ENCODE results near the gene WNK2.
"Not testable (repeated sequence)": the region's sequence is repeated elsewhere in the genome, so short reads cannot be mapped to it uniquely, and the experiment has no call there.

WNK2 gene

GRCh38 chr9:93240891-93241334, 57.0 kb downstream of the WNK2 start:
- no peak for DNase-seq

- DNase-seq = no peak
Observed at GRCh38 chr9:93243112-93243511, 59.2 kb downstream of the WNK2 start.

DNA sequence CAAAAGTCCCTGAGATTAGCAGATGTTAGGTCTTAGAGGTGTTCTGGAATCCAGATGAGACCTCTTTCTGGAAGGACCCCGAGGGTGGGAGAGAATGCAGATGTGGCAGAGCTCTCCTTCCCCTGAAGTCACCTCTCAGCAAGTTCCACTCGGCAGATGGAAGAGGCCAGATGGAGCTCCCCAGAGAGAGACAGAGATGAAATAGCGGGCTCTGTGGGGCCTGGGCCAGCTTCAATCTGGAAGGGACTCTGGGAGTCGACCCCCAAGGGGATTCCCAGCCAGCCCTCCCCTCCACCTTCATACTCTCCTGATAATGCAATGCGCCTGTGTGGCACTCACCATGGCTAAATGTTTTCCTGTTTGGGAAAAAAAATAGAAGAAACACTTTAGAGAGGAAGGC, 60.2 kb downstream of the WNK2 start:
- no peak for DNase-seq

DNA sequence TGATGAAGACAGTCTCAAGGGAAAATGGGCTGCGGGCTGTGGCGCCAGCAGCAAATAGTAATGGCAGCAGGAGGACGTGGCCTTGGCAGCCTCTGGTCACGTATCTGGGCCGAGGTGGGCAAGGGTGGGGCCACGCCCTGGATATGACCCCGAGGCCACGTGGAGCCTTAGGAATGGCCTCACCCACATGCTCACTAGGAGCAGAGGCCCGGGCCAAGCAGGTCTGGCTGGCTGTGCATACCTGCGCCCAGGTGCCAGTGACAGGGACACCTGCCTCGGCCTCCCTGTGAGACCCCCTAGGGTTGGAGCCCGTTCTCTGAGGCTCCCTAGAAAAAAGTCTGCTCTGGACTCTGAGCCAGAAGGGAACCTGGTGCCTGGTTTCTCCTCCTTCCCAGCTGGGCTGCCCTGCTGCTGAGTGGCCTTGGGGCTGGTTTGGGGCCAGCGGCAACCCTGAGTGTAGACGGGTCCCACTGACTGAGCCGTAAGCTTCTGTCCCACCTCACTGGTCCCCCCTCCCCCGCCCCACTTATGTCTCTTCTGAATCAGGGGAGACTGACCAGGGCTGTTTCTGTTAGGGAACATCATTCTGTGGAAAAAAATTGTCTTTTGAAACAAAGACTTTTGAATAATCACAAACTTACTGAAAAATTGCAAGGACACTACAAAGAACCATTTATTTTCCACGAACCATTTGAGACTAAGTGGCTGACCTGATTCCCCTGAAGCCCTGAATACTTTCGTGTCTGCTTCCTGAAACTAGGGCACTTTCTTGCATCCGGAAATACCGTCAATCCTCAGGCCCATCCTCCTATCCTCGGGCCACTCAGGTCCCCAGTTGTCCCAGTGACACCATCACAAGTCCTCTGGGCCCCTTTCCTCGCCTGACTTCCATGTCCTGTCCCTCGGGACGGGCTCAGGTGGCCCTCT, 60.8 kb downstream of the WNK2 start:
- DNase-seq = no peak

DNA sequence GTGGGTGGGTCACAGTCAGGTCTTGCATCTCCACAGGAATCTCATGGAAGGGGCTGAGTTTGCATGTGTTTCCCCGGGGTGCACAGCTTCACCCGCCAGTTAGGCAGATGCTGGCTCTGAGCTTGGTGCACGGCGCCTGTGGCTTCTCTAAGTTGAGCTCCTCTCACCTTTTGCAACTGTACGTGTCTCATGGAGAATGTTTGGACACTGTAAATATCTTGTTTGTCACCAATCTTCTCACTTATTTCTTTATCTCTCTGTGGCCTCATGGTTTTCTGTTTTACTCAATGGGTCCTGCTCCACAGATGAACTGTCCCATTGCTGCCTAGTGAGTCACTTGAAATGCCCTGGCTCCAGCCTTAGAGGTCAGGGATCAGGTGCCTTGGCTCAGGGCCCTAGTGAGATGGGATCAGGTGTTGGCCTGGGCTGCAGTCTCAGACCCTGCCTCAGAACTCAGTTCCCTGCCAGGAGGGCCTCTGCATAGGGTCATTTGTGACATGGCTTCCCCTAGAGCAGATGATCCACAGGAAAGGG, 61.6 kb downstream of the WNK2 start:
- DNase-seq = no peak

DNA sequence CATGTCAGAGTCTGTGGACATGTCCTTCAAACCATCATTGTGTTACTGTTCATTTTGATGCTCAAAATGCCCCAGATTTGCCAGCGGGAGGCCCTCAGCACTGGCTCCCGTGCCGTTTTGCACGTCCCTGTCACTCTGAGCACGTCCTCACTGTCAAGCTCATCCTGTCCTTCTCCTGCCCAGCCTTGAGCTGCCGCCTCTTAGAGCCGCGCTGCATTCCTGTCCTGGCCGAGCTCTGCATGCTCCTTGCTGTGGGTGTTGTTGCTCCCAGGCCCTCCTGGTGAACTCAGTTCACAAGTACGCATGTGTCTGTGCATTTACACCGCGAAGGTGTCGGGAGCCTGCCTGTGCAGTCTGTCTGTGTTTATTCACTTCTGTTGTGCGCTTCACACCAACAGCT, 62.2 kb downstream of the WNK2 start:
- DNase-seq = no peak

DNA sequence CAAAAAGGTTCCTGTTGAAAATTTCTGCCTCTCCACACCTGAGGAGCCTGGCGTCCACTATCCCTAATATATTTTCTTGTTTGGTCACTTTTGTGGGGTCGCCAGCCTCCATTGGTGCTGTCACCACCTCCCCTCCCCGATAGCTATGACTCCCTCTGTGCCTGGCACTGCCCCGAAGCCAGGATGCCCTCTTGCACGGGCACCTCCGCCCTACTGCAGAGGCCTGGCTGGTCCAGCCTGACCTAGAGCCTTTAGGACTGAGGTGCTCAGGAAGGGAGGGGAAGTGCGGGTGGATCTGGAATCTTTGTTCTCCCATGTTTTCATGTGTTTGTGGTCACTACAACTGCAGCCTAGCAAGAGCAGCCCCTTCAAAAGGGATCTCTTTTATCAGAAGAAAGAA, 62.6 kb downstream of the WNK2 start:
- no peak for DNase-seq

- DNase-seq = no peak
Observed at GRCh38 chr9:93247099-93247865, 63.3 kb downstream of the WNK2 start.

- no peak for DNase-seq
Observed at GRCh38 chr9:93247892-93248291, 64.0 kb downstream of the WNK2 start.

DNA sequence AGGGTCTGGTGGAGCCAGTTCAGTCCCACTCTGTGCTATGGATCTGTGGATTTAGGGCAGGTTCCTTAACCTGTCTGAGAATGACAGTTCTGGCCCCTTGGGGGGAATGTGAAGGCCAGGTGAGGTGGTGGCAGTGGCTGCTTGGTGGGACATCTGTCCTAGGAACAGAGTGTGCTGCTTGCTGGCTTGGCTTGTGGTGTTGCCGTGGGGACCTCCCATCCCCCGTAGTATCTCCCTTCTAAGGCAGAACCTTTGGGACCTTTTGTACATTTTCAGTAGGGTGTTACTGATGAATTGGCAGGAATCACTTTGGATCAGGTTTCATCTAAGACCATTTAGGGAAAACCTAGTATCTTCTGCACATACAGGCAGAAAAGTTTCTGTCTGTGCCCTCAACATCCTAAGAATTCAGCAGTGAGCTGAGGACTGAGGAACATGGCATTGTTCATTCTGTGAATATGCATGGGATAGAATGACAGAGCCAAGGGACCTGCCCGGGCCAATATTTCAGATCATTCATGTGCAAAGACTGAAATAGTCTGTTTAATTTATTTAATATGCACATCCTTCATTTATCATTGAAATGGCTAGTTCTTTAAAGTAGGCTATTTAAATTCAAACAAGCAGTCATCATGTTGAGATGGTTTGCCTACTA, 64.6 kb downstream of the WNK2 start:
- no peak for DNase-seq

DNA sequence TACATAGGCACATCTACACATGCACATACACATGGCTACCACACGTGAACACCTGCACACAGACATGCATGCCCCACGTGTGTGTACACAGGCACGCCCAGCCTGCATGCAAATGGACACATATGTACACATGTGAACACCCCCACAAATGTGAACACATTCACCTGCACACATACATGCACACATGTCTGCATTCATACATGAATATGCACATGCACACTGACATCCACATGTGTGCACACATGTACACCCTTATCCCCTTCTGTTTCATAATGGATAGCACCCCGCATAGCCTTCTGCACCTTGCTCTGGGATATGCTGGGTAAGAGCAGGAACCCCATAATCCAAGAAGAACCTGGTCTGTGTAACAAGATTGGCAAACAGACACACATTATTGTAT, 66.2 kb downstream of the WNK2 start:
- no peak for DNase-seq

DNA sequence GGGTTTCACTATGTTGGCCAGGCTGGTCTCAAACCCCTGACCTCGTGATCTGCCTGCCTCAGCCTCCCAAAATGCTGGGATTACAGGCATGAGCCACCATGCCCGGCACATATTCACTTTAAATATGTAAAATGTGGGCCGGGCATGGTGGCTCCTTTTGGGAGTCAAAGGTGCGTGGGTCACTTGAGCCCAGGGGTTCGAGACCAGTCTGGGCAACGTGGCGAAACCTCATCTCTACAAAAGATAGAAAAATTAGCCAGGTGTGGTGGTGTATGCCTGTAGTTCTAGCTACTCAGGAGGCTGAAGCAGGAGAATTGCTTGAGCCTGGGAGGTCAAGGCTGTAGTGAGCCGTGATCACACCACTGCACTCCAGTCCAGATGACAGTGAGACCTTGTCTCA, 67.4 kb downstream of the WNK2 start:
- not testable (repeated sequence) for DNase-seq

- DNase-seq = no peak
Observed at GRCh38 chr9:93252116-93252780, 68.3 kb downstream of the WNK2 start.

- DNase-seq = no peak
Observed at GRCh38 chr9:93252781-93253530, 69.0 kb downstream of the WNK2 start.

GRCh38 chr9:93253633-93254032, 69.7 kb downstream of the WNK2 start:
- no peak for DNase-seq

DNA sequence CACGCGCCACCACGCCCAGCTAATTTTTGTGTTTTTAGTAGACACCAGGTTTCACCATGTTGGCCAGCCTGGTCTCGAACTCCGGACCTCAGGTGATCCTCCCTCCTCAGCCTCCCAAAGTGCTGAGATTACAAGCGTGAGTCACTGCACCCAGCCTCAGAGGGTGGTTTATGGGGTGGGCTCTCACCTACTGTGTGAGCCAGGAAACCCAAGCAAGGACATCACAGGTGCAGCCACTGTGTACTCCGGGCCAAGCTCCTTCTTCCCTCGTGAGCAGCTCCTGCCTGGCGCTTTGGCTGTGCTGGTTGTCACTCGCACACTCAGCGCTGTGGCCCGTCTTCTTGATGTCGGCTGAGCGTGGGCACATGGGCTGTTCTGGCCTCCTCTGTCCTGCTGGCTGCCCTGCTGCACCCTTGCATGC, 70.1 kb downstream of the WNK2 start:
- DNase-seq = no peak

DNA sequence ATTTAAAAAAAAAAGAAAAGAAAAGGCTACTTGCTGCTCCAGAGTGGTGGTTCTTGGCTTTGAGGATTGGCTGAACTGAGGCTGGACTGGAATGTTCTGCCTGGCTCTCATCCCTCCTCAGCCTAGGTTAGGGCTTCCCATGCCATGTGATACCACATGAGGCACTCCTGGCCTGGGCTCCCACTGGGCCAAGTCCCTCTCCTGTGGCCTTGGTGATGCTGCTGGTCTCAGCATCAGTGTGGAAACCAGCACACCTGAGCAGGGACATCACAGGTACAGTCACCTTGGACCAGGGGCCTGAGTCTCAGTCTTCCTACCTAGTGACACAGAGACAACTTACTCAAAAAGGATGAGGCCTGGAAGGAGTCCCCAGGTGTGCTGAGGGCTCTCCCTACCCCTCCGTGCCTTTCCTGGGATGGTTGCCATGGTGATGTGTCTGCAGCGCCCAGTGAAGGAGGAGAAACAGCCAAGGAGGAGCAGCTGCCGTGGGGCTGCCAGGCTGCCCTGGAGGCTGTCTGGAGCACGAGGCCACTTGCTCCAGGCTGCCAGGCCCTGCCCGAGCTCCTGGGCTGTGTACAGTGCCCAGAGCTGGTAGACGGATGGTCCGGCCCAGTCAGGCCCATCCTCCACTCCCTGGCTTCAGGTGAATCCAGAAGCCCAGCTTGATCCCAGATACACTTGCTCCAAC, 71.0 kb downstream of the WNK2 start:
- DNase-seq = no peak

GRCh38 chr9:93255494-93255867, 71.5 kb downstream of the WNK2 start:
- DNase-seq = no peak

- no peak for DNase-seq
Observed at GRCh38 chr9:93255994-93256877, 72.3 kb downstream of the WNK2 start.
